CD4-positive, alpha-beta memory T cell (primary cell): ENCODE results near the gene SAMD9. TPM values are rescaled to one million over a fixed set of nuclear protein-coding genes. Genes with fewer than 3 reads are reported as not detected.
A peak's percentile ranks its signal among the peaks of the same experiment; 100 is the strongest.

Experiments used
- CTCF ChIA-PET: fragments of 350-600 bp; sonication (Branson Sonifier 250); formaldehyde crosslinking; loops from one replicate; lab custom pipeline; 2021; ENCODE audit warnings: inconsistent platforms; ENCODE audit not compliant: partially characterized antibody; lab: Charles Lee
- POLR2A ChIA-PET: fragments of 350-600 bp; sonication (Branson Sonifier 250); formaldehyde crosslinking; loops from one replicate; lab custom pipeline; 2021; ENCODE audit not compliant: partially characterized antibody; lab: Charles Lee
- DNase-seq, 5 donors: peaks; one replicate each; pipeline versions ENCODE4 v3.0.0 to v3.0.0-alpha.2; 2020 to 2022; ENCODE audit warnings: mixed read lengths in 1 of 5
- H3K27ac ChIP-seq: one replicate; pipeline ENCODE4 v1.7.0; 2013; ENCODE audit warnings: low read depth, low read length
- H3K27me3 ChIP-seq: 2 replicates; pipeline ENCODE4 v1.7.0; 2013; ENCODE audit warnings: mild to moderate bottlenecking, low read length, moderate library complexity; ENCODE audit not compliant: insufficient read depth
- H3K36me3 ChIP-seq: 2 replicates; pipeline ENCODE4 v1.7.0; 2013; ENCODE audit warnings: mild to moderate bottlenecking, low read length, moderate library complexity; ENCODE audit not compliant: insufficient read depth
- H3K4me1 ChIP-seq: 2 replicates; pipeline ENCODE4 v1.7.0; 2013; ENCODE audit warnings: mild to moderate bottlenecking, low read length, moderate library complexity; ENCODE audit not compliant: insufficient read depth
- H3K4me3 ChIP-seq, 2 donors: one replicate each; pipeline ENCODE4 v1.7.0; 2013; ENCODE audit warnings: low read length in 2 of 2, mild to moderate bottlenecking in 1 of 2
- H3K9me3 ChIP-seq, 2 donors: one replicate each; pipeline ENCODE4 v1.7.0; 2013; ENCODE audit warnings: low read length in 2 of 2, control low read depth in 1 of 2; ENCODE audit not compliant: control insufficient read depth in 1 of 2
- H3K27ac Mint-ChIP-seq, 7 donors: one replicate each; pipeline ENCODE4 v1.8.0; 2020 to 2021; ENCODE audit warnings: mixed read lengths in 7 of 7, mild to moderate bottlenecking in 6 of 7, inconsistent platforms in 3 of 7, moderate library complexity in 3 of 7
- H3K27me3 Mint-ChIP-seq, 2 donors: one replicate each; pipeline ENCODE4 v1.8.0; 2020 to 2021; ENCODE audit warnings: mixed read lengths in 2 of 2
- H3K36me3 Mint-ChIP-seq, 2 donors: one replicate each; pipeline ENCODE4 v1.8.0; 2020 to 2021; ENCODE audit warnings: mixed read lengths in 2 of 2, inconsistent platforms in 1 of 2, mild to moderate bottlenecking in 1 of 2
- H3K4me1 Mint-ChIP-seq, 4 donors: one replicate each; pipeline ENCODE4 v1.8.0; 2020 to 2021; ENCODE audit warnings: mixed read lengths in 4 of 4, mild to moderate bottlenecking in 1 of 4
- H3K4me3 Mint-ChIP-seq, 8 donors: one replicate each; pipeline ENCODE4 v1.8.0; 2020 to 2021; ENCODE audit warnings: mixed read lengths in 8 of 8, mild to moderate bottlenecking in 7 of 8, moderate library complexity in 6 of 8, inconsistent platforms in 3 of 8
- H3K9me3 Mint-ChIP-seq, 8 donors: one replicate each; pipeline ENCODE4 v1.8.0; 2020 to 2021; ENCODE audit warnings: mixed read lengths in 8 of 8, mild to moderate bottlenecking in 5 of 8, inconsistent platforms in 3 of 8, moderate library complexity in 1 of 8
- intact Hi-C: fragments of 100-400 bp; cut with micrococcal nuclease; formaldehyde crosslinking; loops from one replicate; pipeline ENCODE4 v1.15.1; 2023
- polyA plus RNA-seq, 2 donors: library from polyadenylated mRNA; unstranded; fragments of 300-500 nt; fragmentation: Illumina TruSeq; gene quantifications; one replicate each; pipeline ENCODE4 v1.2.3, GENCODE V29; 2021
- total RNA-seq, 2 experiments: library from RNA; stranded (reverse); gene quantifications; one replicate each; pipeline ENCODE4 v1.2.3, GENCODE V29; 2021

The SAMD9 gene
- total and polyA plus RNA-seq, 4 experiments from 2014 or later, result 13.3 to 56.6 (median 39.5) TPM

- Mint-ChIP-seq H3K4me1 (peaks cover 0 to 2% (median 0%) of the 10 kb centered on the region in 4 donors), H3K36me3 (no peaks in the 10 kb centered on the region), H3K4me3 (no peak overlapping the region), H3K27ac (no peak overlapping the region), H3K9me3 (no peaks in the 10 kb centered on the region), H3K27me3 (peaks cover 0 to 4% of the 10 kb centered on the region in 2 donors)
- no peaks in the 10 kb centered on the region for H3K9me3 ChIP-seq
- H3K4me1 ChIP-seq, result no peaks in the 10 kb centered on the region
- no peak overlapping the region for H3K27ac ChIP-seq
- ChIA-PET POLR2A (no interaction called here), CTCF (interaction anchor here (1.2 to 1.9 kb wide), 4 partner anchors 435 to 527 kb away, joined by 3 to 12 read pairs (median 6); partner anchors contain the start of genes PEX1 and RBM48)
- intact Hi-C loops, result loop anchor here (1.0 to 2.0 kb wide), 4 partner anchors 222 to 527 kb away; partner anchors contain the start of genes PEX1 and RBM48
- DNase-seq, result peak in 4 of 5 donors; percentile 37 to 48 (median 46)
- no peak overlapping the region for H3K4me3 ChIP-seq
- no peaks in the 10 kb centered on the region for H3K27me3 ChIP-seq
- H3K36me3 ChIP-seq, result no peaks in the 10 kb centered on the region
These were observed 62.2 kb downstream of the SAMD9 start for GRCh38 chr7:93055543-93056107.

DNA sequence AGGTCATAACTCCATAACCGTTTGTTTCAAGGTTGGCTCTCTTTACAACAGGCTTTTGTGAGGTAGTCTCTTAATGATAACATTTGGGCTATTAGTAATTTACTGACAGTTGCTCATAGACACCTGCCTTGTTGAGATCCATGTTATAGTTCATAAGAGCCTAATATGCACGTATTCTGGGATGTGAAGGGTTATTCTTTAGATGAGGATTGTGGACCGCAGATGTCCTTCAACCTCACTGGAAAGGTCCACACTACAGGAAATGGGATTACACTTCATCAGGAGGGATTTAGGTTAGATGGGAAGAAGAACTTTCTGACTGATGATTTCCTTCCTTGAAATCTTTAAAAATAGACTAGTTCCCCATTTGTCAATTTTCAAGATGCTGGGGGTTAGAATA is 62.8 kb downstream of the SAMD9 start:
- intact Hi-C loops, result loop anchor here (1.0 to 2.0 kb wide), 4 partner anchors 222 to 526 kb away; partner anchors contain the start of genes PEX1 and RBM48
- Histone ChIP-seq H3K27me3 (no peaks in the 10 kb centered on the region), H3K36me3 (no peaks in the 10 kb centered on the region), H3K4me1 (no peaks in the 10 kb centered on the region), H3K9me3 (no peaks in the 10 kb centered on the region), H3K27ac (no peak overlapping the region), H3K4me3 (no peak overlapping the region)
- POLR2A ChIA-PET, result no interaction called here
- Mint-ChIP-seq H3K4me3 (no peak overlapping the region), H3K4me1 (peaks cover 0 to 2% (median 0%) of the 10 kb centered on the region in 4 donors), H3K27ac (no peak overlapping the region), H3K9me3 (no peaks in the 10 kb centered on the region), H3K36me3 (no peaks in the 10 kb centered on the region), H3K27me3 (peaks cover 0 to 4% of the 10 kb centered on the region in 2 donors)
- CTCF ChIA-PET, result interaction anchor here (1.5 kb wide), 1 partner anchor 222 kb away, joined by 3 read pairs; no protein-coding TSS in a partner anchor
- DNase-seq, result no peak

- H3K27me3 Mint-ChIP-seq, result peaks cover 0 to 4% of the 10 kb centered on the region in 2 donors
- no peaks in the 10 kb centered on the region for H3K9me3 Mint-ChIP-seq
- Histone ChIP-seq H3K4me3 (no peak overlapping the region), H3K27me3 (no peaks in the 10 kb centered on the region), H3K36me3 (no peaks in the 10 kb centered on the region), H3K27ac (no peak overlapping the region), H3K9me3 (no peaks in the 10 kb centered on the region), H3K4me1 (no peaks in the 10 kb centered on the region)
- peaks cover 0 to 2% (median 0%) of the 10 kb centered on the region in 4 donors for H3K4me1 Mint-ChIP-seq
- no peaks in the 10 kb centered on the region for H3K36me3 Mint-ChIP-seq
- no peak overlapping the region for H3K4me3 Mint-ChIP-seq
- ChIA-PET POLR2A (interaction anchor here (0.6 kb wide), 1 partner anchor 433 kb away, joined by 3 read pairs; no protein-coding TSS in a partner anchor), CTCF (interaction anchor here (0.7 to 1.5 kb wide), 4 partner anchors 222 to 446 kb away, joined by 3 to 4 read pairs (median 3); no protein-coding TSS in a partner anchor)
- DNase-seq, result no peak
- intact Hi-C loops, result loop anchor here (2.0 kb wide), 1 partner anchor 525 kb away; the partner anchor contains the start of genes PEX1 and RBM48
- H3K27ac Mint-ChIP-seq, result no peak overlapping the region
These were observed 63.5 kb downstream of the SAMD9 start for GRCh38 chr7:93053949-93054943.

GRCh38 chr7:93053209-93053948 is 64.4 kb downstream of the SAMD9 start:
- no peak overlapping the region for H3K27ac ChIP-seq
- peaks cover 0 to 2% (median 0%) of the 10 kb centered on the region in 4 donors for H3K4me1 Mint-ChIP-seq
- POLR2A ChIA-PET, result no interaction called here

GRCh38 chr7:93051660-93052059 is 66.1 kb downstream of the SAMD9 start:
- CTCF ChIA-PET, result no interaction called here
- Histone ChIP-seq H3K36me3 (no peaks in the 10 kb centered on the region), H3K4me3 (no peak overlapping the region), H3K9me3 (no peaks in the 10 kb centered on the region), H3K27me3 (no peaks in the 10 kb centered on the region), H3K27ac (no peak overlapping the region), H3K4me1 (no peaks in the 10 kb centered on the region)
- H3K4me3 Mint-ChIP-seq, result no peak overlapping the region
- POLR2A ChIA-PET, result no interaction called here
- intact Hi-C loops, result no loop called here
- peaks cover 0 to 2% (median 0%) of the 10 kb centered on the region in 4 donors for H3K4me1 Mint-ChIP-seq
- no peak for DNase-seq
- H3K36me3 Mint-ChIP-seq, result no peaks in the 10 kb centered on the region
- no peaks in the 10 kb centered on the region for H3K9me3 Mint-ChIP-seq
- H3K27ac Mint-ChIP-seq, result no peak overlapping the region
- no peaks in the 10 kb centered on the region for H3K27me3 Mint-ChIP-seq

More at GRCh38 chr7:93053209-93053948, 64.4 kb downstream of the SAMD9 start:
- Histone ChIP-seq H3K4me3 (no peak overlapping the region), H3K36me3 (no peaks in the 10 kb centered on the region), H3K27me3 (no peaks in the 10 kb centered on the region), H3K4me1 (no peaks in the 10 kb centered on the region), H3K9me3 (no peaks in the 10 kb centered on the region)
- no peak for DNase-seq
- Mint-ChIP-seq H3K27ac (peak overlapping the region in 1 of 7 donors; percentile 37), H3K4me3 (no peak overlapping the region), H3K27me3 (peaks cover 0 to 2% of the 10 kb centered on the region in 2 donors), H3K36me3 (no peaks in the 10 kb centered on the region), H3K9me3 (no peaks in the 10 kb centered on the region)
- intact Hi-C loops, result no loop called here
- CTCF ChIA-PET, result interaction anchor here (0.7 to 1.5 kb wide), 4 partner anchors 10 to 445 kb away, joined by 3 to 4 read pairs (median 4); no protein-coding TSS in a partner anchor
